ENCODE measurements around the gene CXCL17.

The CXCL17 gene

DNA sequence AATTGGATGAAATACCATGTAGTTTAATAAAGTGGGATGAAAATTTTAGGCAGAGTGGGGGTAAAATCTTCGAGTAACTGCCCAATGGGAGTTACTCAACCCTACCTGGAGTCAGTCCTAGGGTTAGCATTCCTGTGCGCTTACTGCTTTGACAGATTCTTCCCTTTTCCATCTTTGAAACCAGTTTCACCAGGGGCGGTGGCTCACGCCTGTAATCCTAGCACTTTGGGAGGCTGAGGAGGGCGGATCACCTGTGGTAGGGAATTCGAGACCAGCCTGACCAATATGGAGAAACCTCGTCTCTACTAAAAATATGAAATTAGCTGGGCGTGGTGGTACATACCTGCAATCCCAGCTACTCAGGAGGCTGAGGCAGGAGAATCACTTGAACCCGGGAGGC, 37.0 kb upstream of the CXCL17 start:
- Mint-ChIP-seq H3K27ac (no peak overlapping the region), H3K9me3 (no peaks in the 10 kb centered on the region), H3K4me3 (no peak overlapping the region), H3K36me3 (ENCODE audit: low read depth) (no peaks in the 10 kb centered on the region), H3K4me1 (no peaks in the 10 kb centered on the region), H3K27me3 (ENCODE audit: low read depth) (peaks cover 2% of the 10 kb centered on the region)
- no peak for TF ChIP-seq CTCF (IDR thresholded peaks at IDR 0.05; ENCODE audit: unreplicated experiment in 3 of 3)

GRCh38 chr19:42478765-42479311, 36.1 kb upstream of the CXCL17 start:
- H3K27me3 Mint-ChIP-seq (ENCODE audit: low read depth), result peaks cover 4% of the 10 kb centered on the region
- H3K27ac Mint-ChIP-seq, result no peak overlapping the region
- no peaks in the 10 kb centered on the region for H3K36me3 Mint-ChIP-seq (ENCODE audit: low read depth)
- TF ChIP-seq CTCF (IDR thresholded peaks at IDR 0.05; ENCODE audit: unreplicated experiment in 3 of 3), result no peak
- no peaks in the 10 kb centered on the region for H3K9me3 Mint-ChIP-seq
- no peaks in the 10 kb centered on the region for H3K4me1 Mint-ChIP-seq
- no peak overlapping the region for H3K4me3 Mint-ChIP-seq

- Mint-ChIP-seq H3K27ac (no peak overlapping the region), H3K4me1 (no peaks in the 10 kb centered on the region), H3K4me3 (no peak overlapping the region), H3K27me3 (ENCODE audit: low read depth) (peaks cover 7% of the 10 kb centered on the region), H3K36me3 (ENCODE audit: low read depth) (no peaks in the 10 kb centered on the region), H3K9me3 (no peaks in the 10 kb centered on the region)
- TF ChIP-seq CTCF (IDR thresholded peaks at IDR 0.05; ENCODE audit: unreplicated experiment in 3 of 3), result no peak
Observed at GRCh38 chr19:42477933-42478332, 35.2 kb upstream of the CXCL17 start.

DNA sequence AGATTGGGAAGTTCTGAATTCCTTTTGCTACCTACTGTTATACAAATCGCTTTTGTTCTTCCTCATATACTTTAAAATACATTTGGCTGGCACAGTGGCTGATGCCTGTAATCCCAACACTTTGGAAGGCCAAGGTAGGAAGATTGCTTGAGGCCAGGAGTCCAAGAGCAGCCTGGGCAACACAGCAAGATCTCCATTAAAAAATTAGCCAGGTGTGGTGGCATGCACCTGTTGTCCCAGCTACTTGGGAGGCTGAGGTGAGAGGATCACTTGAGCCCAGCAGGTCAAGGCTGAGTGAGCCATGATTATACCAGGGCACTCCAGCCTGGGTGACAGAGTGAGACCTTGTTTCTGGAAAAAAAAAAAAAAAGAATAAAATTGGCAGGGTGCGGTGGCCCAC, 34.4 kb upstream of the CXCL17 start:
- no peak for TF ChIP-seq CTCF (IDR thresholded peaks at IDR 0.05; ENCODE audit: unreplicated experiment in 3 of 3)
- no peaks in the 10 kb centered on the region for H3K9me3 Mint-ChIP-seq
- no peak overlapping the region for H3K27ac Mint-ChIP-seq
- no peaks in the 10 kb centered on the region for H3K4me1 Mint-ChIP-seq
- H3K36me3 Mint-ChIP-seq (ENCODE audit: low read depth), result no peaks in the 10 kb centered on the region
- H3K4me3 Mint-ChIP-seq, result no peak overlapping the region
- H3K27me3 Mint-ChIP-seq (ENCODE audit: low read depth), result peaks cover 7% of the 10 kb centered on the region

DNA sequence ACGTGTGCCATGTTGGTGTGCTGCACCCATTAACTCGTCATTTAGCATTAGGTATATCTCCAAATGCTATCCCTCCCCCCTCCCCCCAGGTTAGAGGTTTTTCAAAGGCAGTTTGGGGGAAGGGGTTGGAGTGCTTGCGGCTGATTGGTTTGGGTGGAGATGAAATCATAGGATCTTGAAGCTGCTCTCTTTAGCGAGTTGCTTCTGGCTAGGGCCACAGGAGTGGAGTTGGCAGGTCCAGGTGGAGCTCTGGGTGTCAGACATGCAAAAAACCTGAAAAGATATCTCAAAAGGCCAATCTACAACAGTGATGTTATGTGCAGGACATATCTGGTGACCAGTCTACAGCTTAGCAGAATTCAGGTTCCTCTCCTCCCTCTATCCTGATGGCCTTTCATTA, 32.6 kb upstream of the CXCL17 start:
- no peaks in the 10 kb centered on the region for H3K9me3 Mint-ChIP-seq
- TF ChIP-seq CTCF (IDR thresholded peaks at IDR 0.05; ENCODE audit: unreplicated experiment in 3 of 3), result no peak
- H3K4me1 Mint-ChIP-seq, result no peaks in the 10 kb centered on the region
- no peaks in the 10 kb centered on the region for H3K36me3 Mint-ChIP-seq (ENCODE audit: low read depth)
- H3K4me3 Mint-ChIP-seq, result no peak overlapping the region
- peaks cover 7% of the 10 kb centered on the region for H3K27me3 Mint-ChIP-seq (ENCODE audit: low read depth)
- H3K27ac Mint-ChIP-seq, result no peak overlapping the region

GRCh38 chr19:42474743-42475142, 32.0 kb upstream of the CXCL17 start:
- Mint-ChIP-seq H3K4me3 (no peak overlapping the region), H3K27me3 (ENCODE audit: low read depth) (peaks cover 7% of the 10 kb centered on the region), H3K27ac (no peak overlapping the region), H3K36me3 (ENCODE audit: low read depth) (no peaks in the 10 kb centered on the region), H3K9me3 (no peaks in the 10 kb centered on the region), H3K4me1 (no peaks in the 10 kb centered on the region)
- no peak for TF ChIP-seq CTCF (IDR thresholded peaks at IDR 0.05; ENCODE audit: unreplicated experiment in 3 of 3)

Measured in nephron (organoid).